Skin of body (tissue), 2 donors: Measurements from ENCODE around the gene CTNNA3. TPM values are rescaled to one million over a fixed set of nuclear protein-coding genes. Genes with fewer than 3 reads are reported as not detected.

ENCODE experiments used
- DNase-seq: peaks from one replicate; lab custom pipeline; 2025; lab: John Stamatoyannopoulos, UW
- total RNA-seq: library from RNA; depleted of rRNA; stranded (reverse); fragments of >200 nt; gene quantifications from one replicate; pipeline ENCODE4 v1.2.3, GENCODE V29; 2014

The CTNNA3 gene
- total RNA-seq, 1 donor from 2014 or later = 7.1 TPM

- DNase-seq = no peak
Observed at GRCh38 chr10:65949526-65949925, 1746.5 kb downstream of the CTNNA3 start.

- DNase-seq = no peak
Observed at GRCh38 chr10:65945061-65945460, 1750.9 kb downstream of the CTNNA3 start.

- DNase-seq = no peak
Observed at GRCh38 chr10:65943451-65943850, 1752.5 kb downstream of the CTNNA3 start.

- peak; percentile 22 for DNase-seq
Observed at GRCh38 chr10:65940816-65941662, 1755.0 kb downstream of the CTNNA3 start.

GRCh38 chr10:65940105-65940504 lies 1755.9 kb downstream of the CTNNA3 start:
- no peak for DNase-seq

- no peak for DNase-seq
Observed at GRCh38 chr10:65931291-65932070, 1764.5 kb downstream of the CTNNA3 start.

- DNase-seq = no peak
Observed at GRCh38 chr10:65911151-65911835, 1784.7 kb downstream of the CTNNA3 start.

- DNase-seq = no peak
Observed at GRCh38 chr10:65910209-65910608, 1785.8 kb downstream of the CTNNA3 start.

- no peak for DNase-seq
Observed at GRCh38 chr10:65907199-65907712, 1788.7 kb downstream of the CTNNA3 start.

- DNase-seq = no peak
Observed at GRCh38 chr10:65903620-65904019, 1792.4 kb downstream of the CTNNA3 start.

GRCh38 chr10:65900271-65900670 lies 1795.7 kb downstream of the CTNNA3 start:
- DNase-seq = no peak

- no peak for DNase-seq
Observed at GRCh38 chr10:65898055-65898454, 1797.9 kb downstream of the CTNNA3 start.

GRCh38 chr10:65894961-65895360 lies 1801.0 kb downstream of the CTNNA3 start:
- no peak for DNase-seq

GRCh38 chr10:65894379-65894778 lies 1801.6 kb downstream of the CTNNA3 start:
- no peak for DNase-seq

GRCh38 chr10:65893676-65894075 lies 1802.3 kb downstream of the CTNNA3 start:
- DNase-seq = no peak

- DNase-seq = no peak
Observed at GRCh38 chr10:65892284-65892683, 1803.7 kb downstream of the CTNNA3 start.

- DNase-seq = no peak
Observed at GRCh38 chr10:65891073-65891981, 1804.7 kb downstream of the CTNNA3 start.

GRCh38 chr10:65864529-65864928 lies 1831.5 kb downstream of the CTNNA3 start:
- DNase-seq = no peak

- no peak for DNase-seq
Observed at GRCh38 chr10:65864036-65864435, 1832.0 kb downstream of the CTNNA3 start.
